LNCaP clone FGC (cell line): ENCODE results near the gene CLDN1.
"Not testable (repeated sequence)": the region's sequence is repeated elsewhere in the genome, so short reads cannot be mapped to it uniquely, and the experiment has no call there.

Experiments used
- DNase-seq: peaks from one replicate; pipeline ENCODE4 v3.0.0-alpha.2; 2011; ENCODE audit warnings: low read depth
- H3K4me3 ChIP-seq: 2 replicates; pipeline ENCODE4 v1.5.1; 2011; ENCODE audit warnings: mild to moderate bottlenecking, low read depth, low read length, control low read depth
- TF ChIP-seq, protein P1 (sequence below): IDR thresholded peaks from 2 replicates; pipeline ENCODE4 v1.5.1; 2012; ENCODE audit warnings: mild to moderate bottlenecking; ENCODE audit not compliant: control insufficient read depth, insufficient read depth; ENCODE audit errors: extremely low read depth

Gene CLDN1

DNA sequence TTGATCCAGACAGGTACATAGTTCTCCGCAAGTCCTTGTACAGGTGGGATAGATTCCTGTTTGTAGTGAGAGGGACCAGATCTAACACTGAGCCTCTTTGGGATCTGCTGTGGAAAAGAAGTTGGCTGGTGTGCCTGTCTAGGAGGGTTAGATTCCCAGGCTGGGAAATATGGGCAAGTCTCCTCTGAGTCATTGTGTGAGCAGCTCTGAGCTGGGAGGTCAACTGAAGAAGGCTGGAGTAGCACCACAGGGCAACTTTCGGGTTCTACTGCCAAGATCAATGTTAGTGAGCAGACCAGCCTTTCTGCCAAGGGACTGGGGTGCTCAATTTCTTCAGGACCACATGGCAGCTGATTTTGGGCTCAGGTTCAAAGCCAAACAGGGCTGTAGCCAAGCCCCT, 33.4 kb downstream of the CLDN1 start:
- H3K4me3 ChIP-seq: no peak overlapping the region
- TF ChIP-seq, protein P1, sequence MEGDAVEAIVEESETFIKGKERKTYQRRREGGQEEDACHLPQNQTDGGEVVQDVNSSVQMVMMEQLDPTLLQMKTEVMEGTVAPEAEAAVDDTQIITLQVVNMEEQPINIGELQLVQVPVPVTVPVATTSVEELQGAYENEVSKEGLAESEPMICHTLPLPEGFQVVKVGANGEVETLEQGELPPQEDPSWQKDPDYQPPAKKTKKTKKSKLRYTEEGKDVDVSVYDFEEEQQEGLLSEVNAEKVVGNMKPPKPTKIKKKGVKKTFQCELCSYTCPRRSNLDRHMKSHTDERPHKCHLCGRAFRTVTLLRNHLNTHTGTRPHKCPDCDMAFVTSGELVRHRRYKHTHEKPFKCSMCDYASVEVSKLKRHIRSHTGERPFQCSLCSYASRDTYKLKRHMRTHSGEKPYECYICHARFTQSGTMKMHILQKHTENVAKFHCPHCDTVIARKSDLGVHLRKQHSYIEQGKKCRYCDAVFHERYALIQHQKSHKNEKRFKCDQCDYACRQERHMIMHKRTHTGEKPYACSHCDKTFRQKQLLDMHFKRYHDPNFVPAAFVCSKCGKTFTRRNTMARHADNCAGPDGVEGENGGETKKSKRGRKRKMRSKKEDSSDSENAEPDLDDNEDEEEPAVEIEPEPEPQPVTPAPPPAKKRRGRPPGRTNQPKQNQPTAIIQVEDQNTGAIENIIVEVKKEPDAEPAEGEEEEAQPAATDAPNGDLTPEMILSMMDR: no peak
- no peak for DNase-seq

GRCh38 chr3:190286014-190286413, 36.2 kb downstream of the CLDN1 start:
- no peak for DNase-seq
- H3K4me3 ChIP-seq: no peak overlapping the region
- TF ChIP-seq, protein P1: no peak

GRCh38 chr3:190281308-190282051, 40.8 kb downstream of the CLDN1 start:
- TF ChIP-seq, protein P1: no peak
- DNase-seq: no peak
- no peak overlapping the region for H3K4me3 ChIP-seq

DNA sequence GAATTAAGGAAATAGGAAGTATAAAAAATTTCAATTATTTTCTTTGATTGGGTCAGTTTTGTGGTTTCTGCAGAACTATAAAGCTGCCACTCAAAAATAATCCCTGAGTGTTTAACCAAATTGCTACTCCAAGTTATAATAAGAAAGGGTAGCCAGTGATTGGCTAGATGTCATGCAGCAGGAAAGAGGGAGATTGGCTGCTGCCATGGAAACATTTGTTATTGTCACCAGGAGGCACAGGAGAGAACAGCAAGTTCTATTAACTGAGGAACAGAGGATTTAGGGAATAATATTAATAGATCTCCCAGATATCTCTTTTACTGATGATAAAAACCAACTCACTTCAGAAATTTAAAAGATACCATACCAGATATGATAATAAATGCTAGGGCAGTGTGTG, 42.6 kb downstream of the CLDN1 start:
- TF ChIP-seq, protein P1: no peak
- no peak for DNase-seq
- H3K4me3 ChIP-seq: no peak overlapping the region

GRCh38 chr3:190272747-190273146, 49.5 kb downstream of the CLDN1 start:
- H3K4me3 ChIP-seq: no peak overlapping the region
- DNase-seq: no peak
- TF ChIP-seq, protein P1: no peak

- H3K4me3 ChIP-seq: no peak overlapping the region
- peak; percentile 59 for DNase-seq
- TF ChIP-seq, protein P1: no peak
Measured at GRCh38 chr3:190269101-190269500, 53.1 kb downstream of the CLDN1 start.

GRCh38 chr3:190267464-190267863, 54.8 kb downstream of the CLDN1 start:
- DNase-seq, H3K4me3 ChIP-seq: not testable (repeated sequence)
